Measurements from ENCODE around the gene KAZALD1. TPM values are rescaled to one million over a fixed set of nuclear protein-coding genes. Genes with fewer than 3 reads are reported as not detected.

KAZALD1 gene
- total RNA-seq, 1 donor from 2014 or later, result 0.12 TPM

DNA sequence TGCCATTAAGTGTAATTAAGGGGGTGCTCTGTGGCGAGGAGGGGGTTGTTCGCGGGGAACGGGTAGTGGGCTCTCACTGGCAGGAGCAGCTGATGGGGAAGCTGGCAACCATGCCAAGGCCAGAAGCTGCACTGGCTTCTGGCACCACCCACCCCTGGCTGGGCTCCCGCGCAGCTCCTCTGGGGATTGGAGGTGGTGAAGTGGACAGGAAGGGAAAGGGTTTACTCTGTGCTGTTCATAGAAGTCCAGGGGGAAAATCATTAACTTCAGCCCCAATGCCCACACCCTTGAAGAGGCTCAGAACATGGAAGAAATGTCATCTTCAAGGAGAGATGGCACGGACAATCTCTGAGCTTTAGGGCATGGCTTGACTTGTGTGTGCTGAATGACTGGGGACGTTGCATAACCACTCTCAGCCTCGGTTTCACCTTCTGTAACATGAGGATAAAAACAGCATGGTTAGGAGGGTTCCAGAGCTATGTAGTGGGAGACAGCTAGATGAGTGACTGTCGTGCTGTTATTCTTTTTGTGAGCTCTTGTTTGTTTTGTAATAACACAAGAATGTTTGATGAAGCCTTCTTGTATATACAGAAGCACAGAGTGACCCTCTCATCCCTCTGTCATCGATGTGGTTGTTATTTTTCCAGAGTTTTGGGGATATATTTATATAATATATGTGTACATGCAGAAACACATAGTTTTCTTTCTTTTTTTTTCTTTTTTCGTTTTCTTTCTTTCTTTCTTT is 29.9 kb downstream of the KAZALD1 start:
- no peak for DNase-seq (ENCODE audit: extremely low read depth, low read depth, low spot score)

DNA sequence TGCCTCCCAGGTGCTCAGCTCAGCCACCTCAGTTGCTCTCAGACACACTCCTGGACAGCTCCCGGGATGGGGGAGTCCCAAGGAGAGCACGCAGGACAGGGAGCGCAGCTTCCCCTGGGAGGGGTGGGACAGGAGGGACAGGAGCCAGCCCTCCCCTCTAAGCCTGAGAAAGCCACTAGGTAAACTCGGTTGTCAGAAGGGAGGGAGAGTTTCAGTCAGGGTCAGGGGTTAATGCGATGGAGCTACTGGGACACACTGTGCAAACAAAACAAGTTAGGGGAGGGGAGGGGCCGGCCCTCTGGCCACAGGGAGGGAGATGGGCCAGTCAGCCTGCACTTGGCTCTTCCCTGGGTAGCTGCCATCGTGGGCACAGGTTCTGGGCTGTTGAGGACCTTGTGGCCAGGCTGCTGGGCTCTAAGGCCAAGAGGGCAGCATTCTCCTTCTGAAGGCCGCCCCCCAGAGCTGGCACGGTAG is 31.1 kb downstream of the KAZALD1 start:
- DNase-seq (ENCODE audit: extremely low read depth, low read depth, low spot score), result no peak

DNA sequence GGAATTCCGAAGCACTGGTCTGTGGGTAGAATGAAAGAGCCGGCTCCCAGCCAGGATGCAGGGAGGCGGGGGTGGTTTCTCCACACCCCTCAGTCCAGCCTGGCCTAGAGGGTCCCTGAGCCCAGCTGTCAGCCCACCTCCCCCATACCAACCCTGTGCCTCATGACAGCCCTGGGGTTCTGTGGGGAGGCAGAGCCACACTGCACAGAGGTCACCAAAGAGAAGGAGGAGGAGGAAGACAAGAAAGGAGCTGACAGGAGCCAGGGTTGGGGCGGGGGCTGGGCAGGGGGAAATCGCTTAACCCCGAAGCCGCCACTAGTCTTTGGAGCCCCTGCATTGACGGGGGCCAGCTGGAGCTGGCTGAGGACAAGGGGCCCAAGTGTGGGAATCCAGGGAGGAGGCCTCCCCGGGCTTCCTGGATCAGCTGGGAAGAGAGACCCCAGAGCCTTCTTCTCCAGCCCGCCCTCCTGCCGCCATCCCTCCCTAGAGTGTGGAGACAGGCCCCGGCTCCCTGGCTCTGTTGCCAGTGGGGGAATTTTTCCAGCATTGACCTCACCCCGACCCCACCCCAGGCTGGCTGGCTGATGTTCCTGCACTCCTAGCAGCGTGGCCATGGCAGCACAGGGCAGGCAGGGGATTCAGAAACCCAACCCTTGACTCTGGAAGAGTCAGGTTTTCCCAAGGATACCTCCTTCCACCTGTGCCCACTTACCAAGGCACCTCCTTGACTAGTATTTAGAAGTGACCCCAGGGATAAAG is 32.5 kb downstream of the KAZALD1 start:
- no peak for DNase-seq (ENCODE audit: extremely low read depth, low read depth, low spot score)

DNA sequence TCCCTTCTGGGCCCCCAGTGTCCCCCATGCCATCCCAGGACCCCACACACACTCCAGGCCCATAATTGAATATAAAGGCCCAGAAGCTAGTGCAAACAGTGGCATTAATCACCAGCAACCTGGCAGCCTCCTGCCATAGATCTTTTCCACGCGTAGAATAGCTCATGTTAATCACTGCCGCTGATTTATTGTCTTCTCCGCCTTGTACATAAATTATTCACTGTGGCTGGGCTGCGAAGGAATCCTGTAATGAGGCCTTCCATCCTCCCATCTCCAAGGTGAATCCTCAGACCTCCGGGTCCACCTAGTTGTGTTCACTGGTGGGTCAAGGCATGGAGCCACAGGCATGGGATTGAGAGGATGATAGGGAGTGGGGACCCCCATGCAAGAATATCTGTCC is 33.2 kb downstream of the KAZALD1 start:
- DNase-seq (ENCODE audit: extremely low read depth, low read depth, low spot score), result no peak

- peak; percentile 7 for DNase-seq (ENCODE audit: extremely low read depth, low read depth, low spot score)
Observed at GRCh38 chr10:101095550-101096213, 33.9 kb downstream of the KAZALD1 start.

DNA sequence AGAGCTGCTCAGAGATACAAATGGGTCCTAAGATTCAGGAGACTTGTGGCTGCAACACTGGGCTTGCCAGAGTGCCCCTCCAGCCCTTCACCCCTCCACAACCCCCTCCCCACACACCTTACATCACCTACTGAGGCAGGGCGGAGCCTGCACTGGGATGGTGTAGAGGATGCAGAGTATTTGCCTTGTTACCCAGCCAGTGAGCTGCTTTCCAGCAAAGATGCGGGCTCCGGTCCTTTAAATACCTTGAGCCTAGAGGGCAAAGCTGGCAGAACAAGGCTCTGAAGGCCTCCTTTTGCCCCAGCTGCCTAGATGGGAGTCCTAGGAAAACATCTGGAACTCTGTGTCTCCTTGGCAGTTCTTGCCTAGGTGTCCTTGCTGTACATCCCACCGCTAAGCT is 34.6 kb downstream of the KAZALD1 start:
- DNase-seq (ENCODE audit: extremely low read depth, low read depth, low spot score), result no peak

- no peak for DNase-seq (ENCODE audit: extremely low read depth, low read depth, low spot score)
Observed at GRCh38 chr10:101097881-101098280, 36.1 kb downstream of the KAZALD1 start.

- no peak for DNase-seq (ENCODE audit: extremely low read depth, low read depth, low spot score)
Observed at GRCh38 chr10:101099901-101100300, 38.1 kb downstream of the KAZALD1 start.

GRCh38 chr10:101101372-101101881 is 39.6 kb downstream of the KAZALD1 start:
- DNase-seq (ENCODE audit: extremely low read depth, low read depth, low spot score), result no peak

DNA sequence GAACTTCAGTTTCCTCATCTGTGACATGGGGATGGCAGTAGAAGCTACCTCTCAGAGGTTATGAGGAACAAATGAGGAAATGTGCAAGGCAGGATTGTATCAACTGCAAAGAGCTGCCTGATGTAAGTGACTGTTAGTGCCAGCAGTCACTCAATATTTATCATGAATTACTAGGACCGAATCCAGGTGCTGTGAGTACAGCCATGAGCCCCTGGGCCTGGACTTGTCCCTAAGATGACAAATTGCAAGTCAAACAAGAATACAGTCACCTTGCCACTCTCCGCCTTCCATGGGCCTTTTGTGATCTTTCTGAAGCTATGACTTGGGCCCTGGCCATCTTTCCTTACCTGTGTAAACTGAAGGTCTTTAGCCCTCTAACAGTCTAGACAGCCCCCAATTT is 41.6 kb downstream of the KAZALD1 start:
- DNase-seq (ENCODE audit: extremely low read depth, low read depth, low spot score), result no peak

DNA sequence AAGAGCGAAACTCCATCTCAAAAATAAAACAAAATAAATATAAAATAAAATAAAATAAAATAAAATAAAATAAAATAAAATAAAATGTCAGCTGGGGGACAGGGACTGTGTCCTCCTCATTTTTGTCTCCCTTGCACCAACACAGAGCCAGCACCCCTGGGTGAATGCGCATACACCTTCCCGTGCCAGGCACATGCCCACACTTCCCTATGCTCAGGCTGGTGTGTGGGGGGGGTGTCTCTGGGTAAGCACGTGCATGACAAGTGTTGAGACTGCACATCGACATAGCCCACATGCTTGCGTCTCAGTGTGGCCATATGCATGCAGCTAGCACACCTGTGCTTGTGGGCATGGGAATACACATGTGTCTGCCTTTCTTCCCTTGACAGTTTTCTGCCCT is 44.6 kb downstream of the KAZALD1 start:
- DNase-seq (ENCODE audit: extremely low read depth, low read depth, low spot score), result no peak

DNA sequence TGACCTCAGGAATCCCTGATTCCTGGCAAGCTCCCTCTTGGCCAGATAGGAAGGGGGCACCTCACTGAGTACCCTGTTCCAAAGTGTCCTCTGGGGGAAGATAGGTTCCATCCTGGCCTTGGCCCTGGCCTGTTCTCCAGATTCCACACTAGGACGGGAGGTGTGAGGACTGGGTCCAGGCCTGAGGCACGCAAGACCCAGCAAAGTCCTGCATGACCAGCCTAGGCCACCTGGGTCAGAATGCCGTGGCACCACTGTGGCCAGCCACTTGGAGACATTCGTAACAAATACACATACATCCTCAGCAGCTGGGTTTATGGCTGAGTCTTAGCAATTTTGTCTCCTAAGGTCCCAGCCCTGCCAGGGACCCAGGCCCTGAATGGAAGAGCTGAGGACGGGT is 46.0 kb downstream of the KAZALD1 start:
- no peak for DNase-seq (ENCODE audit: extremely low read depth, low read depth, low spot score)

- DNase-seq (ENCODE audit: extremely low read depth, low read depth, low spot score), result no peak
Observed at GRCh38 chr10:101110856-101111523, 49.2 kb downstream of the KAZALD1 start.

- no peak for DNase-seq (ENCODE audit: extremely low read depth, low read depth, low spot score)
Observed at GRCh38 chr10:101111547-101111946, 49.8 kb downstream of the KAZALD1 start.

GRCh38 chr10:101112799-101113594 is 51.2 kb downstream of the KAZALD1 start:
- no peak for DNase-seq (ENCODE audit: extremely low read depth, low read depth, low spot score)

- no peak for DNase-seq (ENCODE audit: extremely low read depth, low read depth, low spot score)
Observed at GRCh38 chr10:101113890-101114403, 52.2 kb downstream of the KAZALD1 start.

DNA sequence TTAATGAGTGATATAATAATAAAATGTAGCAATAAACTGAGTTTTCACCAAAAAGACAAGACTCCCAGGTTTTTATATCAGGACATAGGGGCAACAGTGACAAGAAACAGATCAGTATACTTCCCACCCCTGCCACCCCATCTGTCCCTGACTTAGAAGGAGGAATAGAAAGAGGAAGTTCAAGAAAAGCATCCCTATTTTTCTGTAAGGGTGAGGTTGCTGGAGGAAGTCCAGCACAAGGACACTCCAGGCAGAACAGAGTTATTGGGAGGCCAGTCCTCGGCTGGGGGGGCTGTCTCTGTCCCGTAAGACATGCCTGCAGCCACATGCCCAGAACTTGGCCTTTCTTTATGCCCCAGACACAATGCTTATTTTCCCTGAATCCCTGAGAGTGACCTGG is 52.9 kb downstream of the KAZALD1 start:
- no peak for DNase-seq (ENCODE audit: extremely low read depth, low read depth, low spot score)

All from glomerular endothelial cell (primary cell).